Progenitor cell of endocrine pancreas (in vitro differentiated cells): ENCODE results near the gene CEP112. TPM values are rescaled to one million over a fixed set of nuclear protein-coding genes. Genes with fewer than 3 reads are reported as not detected.

Experiments used
- DNase-seq: peaks from one replicate; pipeline ENCODE4 v3.0.0; 2021; ENCODE audit warnings: low spot score; ENCODE audit not compliant: unreplicated experiment
- H3K27ac Mint-ChIP-seq: 2 replicates; pipeline ENCODE4 v1.8.0; 2021; ENCODE audit warnings: mild to moderate bottlenecking, moderate library complexity, mixed read lengths
- H3K27me3 Mint-ChIP-seq: 2 replicates; pipeline ENCODE4 v1.8.0; 2021; ENCODE audit warnings: mixed read lengths
- H3K36me3 Mint-ChIP-seq: 2 replicates; pipeline ENCODE4 v1.8.0; 2022; ENCODE audit warnings: mixed read lengths; ENCODE audit not compliant: insufficient read depth
- H3K4me1 Mint-ChIP-seq: 2 replicates; pipeline ENCODE4 v1.8.0; 2021; ENCODE audit warnings: low read depth, mixed read lengths
- H3K4me3 Mint-ChIP-seq: 2 replicates; pipeline ENCODE4 v1.8.0; 2021; ENCODE audit warnings: low read depth, mild to moderate bottlenecking, moderate library complexity, mixed read lengths
- H3K9me3 Mint-ChIP-seq: 2 replicates; pipeline ENCODE4 v1.8.0; 2021; ENCODE audit warnings: low read depth, mixed read lengths
- CTCF ChIP-seq: fragments of 200-600 bp; sonication (generic); IDR thresholded peaks from one replicate; pipeline ENCODE4 v1.5.0; 2021; ENCODE audit warnings: antibody characterized with exemption, mild to moderate bottlenecking; ENCODE audit not compliant: unreplicated experiment
- total RNA-seq: library from RNA; stranded (reverse); gene quantifications from 2 replicates; pipeline ENCODE4 v1.2.1, GENCODE V29; 2021

The CEP112 gene
- total RNA-seq, 1 donor from 2014 or later, result 24.3 TPM

- no peak for DNase-seq
- peaks cover 3% of the 10 kb centered on the region for H3K36me3 Mint-ChIP-seq
- TF ChIP-seq CTCF, result no peak
- H3K4me1 Mint-ChIP-seq, result peaks cover 21% of the 10 kb centered on the region
- no peaks in the 10 kb centered on the region for H3K9me3 Mint-ChIP-seq
- no peaks in the 10 kb centered on the region for H3K27me3 Mint-ChIP-seq
- H3K27ac Mint-ChIP-seq, result no peak overlapping the region
- no peak overlapping the region for H3K4me3 Mint-ChIP-seq
Measured at GRCh38 chr17:65900216-65900615, 291.7 kb downstream of the CEP112 start.

- H3K36me3 Mint-ChIP-seq, result peaks cover 3% of the 10 kb centered on the region
- H3K27ac Mint-ChIP-seq, result no peak overlapping the region
- DNase-seq, result no peak
- H3K4me1 Mint-ChIP-seq, result peaks cover 15% of the 10 kb centered on the region
- no peaks in the 10 kb centered on the region for H3K27me3 Mint-ChIP-seq
- H3K9me3 Mint-ChIP-seq, result no peaks in the 10 kb centered on the region
- H3K4me3 Mint-ChIP-seq, result no peak overlapping the region
- no peak for TF ChIP-seq CTCF
Measured at GRCh38 chr17:65898651-65899050, 293.3 kb downstream of the CEP112 start.

GRCh38 chr17:65896889-65897288, 295.0 kb downstream of the CEP112 start:
- DNase-seq, result no peak
- peaks cover 3% of the 10 kb centered on the region for H3K36me3 Mint-ChIP-seq
- H3K4me1 Mint-ChIP-seq, result peaks cover 3% of the 10 kb centered on the region
- no peak for TF ChIP-seq CTCF
- H3K27ac Mint-ChIP-seq, result no peak overlapping the region
- H3K9me3 Mint-ChIP-seq, result no peaks in the 10 kb centered on the region
- no peak overlapping the region for H3K4me3 Mint-ChIP-seq
- H3K27me3 Mint-ChIP-seq, result no peaks in the 10 kb centered on the region

- no peak for TF ChIP-seq CTCF
- Mint-ChIP-seq H3K4me1 (no peaks in the 10 kb centered on the region), H3K27me3 (no peaks in the 10 kb centered on the region), H3K4me3 (no peak overlapping the region), H3K36me3 (no peaks in the 10 kb centered on the region), H3K9me3 (no peaks in the 10 kb centered on the region), H3K27ac (no peak overlapping the region)
- DNase-seq, result no peak
Measured at GRCh38 chr17:65895969-65896368, 296.0 kb downstream of the CEP112 start.

GRCh38 chr17:65893692-65894279, 298.1 kb downstream of the CEP112 start:
- H3K4me1 Mint-ChIP-seq, result no peaks in the 10 kb centered on the region
- TF ChIP-seq CTCF, result no peak
- H3K27ac Mint-ChIP-seq, result no peak overlapping the region
- no peak overlapping the region for H3K4me3 Mint-ChIP-seq
- no peaks in the 10 kb centered on the region for H3K27me3 Mint-ChIP-seq
- no peaks in the 10 kb centered on the region for H3K9me3 Mint-ChIP-seq
- H3K36me3 Mint-ChIP-seq, result no peaks in the 10 kb centered on the region
- no peak for DNase-seq
